NT2/D1 (cell line): ENCODE results near the gene DCLK1.

Source experiments
- DNase-seq: peaks from one replicate; pipeline ENCODE4 v3.0.0-alpha.2; 2011; ENCODE audit warnings: low read depth, low spot score
- H3K27me3 ChIP-seq: 2 replicates; pipeline ENCODE4 v1.6.0; 2011; ENCODE audit warnings: mild to moderate bottlenecking; ENCODE audit not compliant: insufficient read length, insufficient read depth
- H3K36me3 ChIP-seq: 2 replicates; pipeline ENCODE4 v1.6.1; 2011; ENCODE audit warnings: mild to moderate bottlenecking, low read length, mixed read lengths; ENCODE audit not compliant: insufficient read depth, insufficient read length
- H3K4me1 ChIP-seq: 2 replicates; pipeline ENCODE4 v1.5.1; 2011; ENCODE audit not compliant: insufficient read depth, insufficient read length
- H3K4me3 ChIP-seq: 2 replicates; pipeline ENCODE4 v1.5.1; 2011; ENCODE audit warnings: low read depth; ENCODE audit not compliant: insufficient read length
- H3K9ac ChIP-seq: 2 replicates; pipeline ENCODE4 v1.6.0; 2011; ENCODE audit warnings: low read depth; ENCODE audit not compliant: insufficient read length
- H3K9me3 ChIP-seq: 2 replicates; pipeline ENCODE4 v1.5.1; 2011; ENCODE audit warnings: mild to moderate bottlenecking, low read length; ENCODE audit not compliant: insufficient read depth
- SUZ12 ChIP-seq: IDR thresholded peaks from 2 replicates; pipeline ENCODE4 v1.6.1; 2011; ENCODE audit not compliant: insufficient read length, insufficient read depth; ENCODE audit errors: extremely low read depth
- YY1 ChIP-seq: IDR thresholded peaks from 2 replicates; pipeline ENCODE4 v1.6.1; 2011; ENCODE audit not compliant: insufficient read length, insufficient read depth
- ZNF274 ChIP-seq: IDR thresholded peaks from 2 replicates; pipeline ENCODE4 v1.6.1; 2011; ENCODE audit warnings: mild to moderate bottlenecking, low read depth, low read length

DCLK1 gene

DNA sequence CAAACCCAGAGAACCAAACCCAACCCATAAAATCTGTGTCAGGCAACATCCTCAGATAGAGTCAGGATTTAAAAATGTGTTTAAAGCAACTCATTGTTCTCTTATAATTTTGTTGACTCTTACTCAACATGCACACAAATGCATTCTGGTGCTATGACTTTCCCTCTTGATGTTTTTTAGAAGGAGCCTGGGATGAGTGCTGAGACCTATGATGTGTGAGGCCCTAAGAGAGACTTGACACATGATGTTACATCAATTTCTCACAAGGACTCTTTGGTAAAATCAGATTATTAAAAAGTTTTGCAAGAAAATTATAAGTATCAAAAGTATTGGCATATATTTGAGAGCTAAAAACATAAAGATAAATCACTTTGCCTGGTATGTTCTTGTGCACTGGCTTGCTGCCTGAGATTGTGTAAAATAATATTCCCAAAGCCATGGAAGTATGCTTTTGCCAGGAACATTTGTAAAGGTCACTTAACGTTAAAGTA lies 173.9 kb downstream of the DCLK1 start:
- H3K9me3 ChIP-seq = no peaks in the 10 kb centered on the region
- no peak overlapping the region for H3K4me3 ChIP-seq
- no peak overlapping the region for H3K9ac ChIP-seq
- DNase-seq = no peak
- TF ChIP-seq YY1 = no peak
- TF ChIP-seq ZNF274 = no peak
- TF ChIP-seq SUZ12 = no peak
- H3K27me3 ChIP-seq = no peaks in the 10 kb centered on the region
- no peaks in the 10 kb centered on the region for H3K4me1 ChIP-seq
- no peaks in the 10 kb centered on the region for H3K36me3 ChIP-seq

DNA sequence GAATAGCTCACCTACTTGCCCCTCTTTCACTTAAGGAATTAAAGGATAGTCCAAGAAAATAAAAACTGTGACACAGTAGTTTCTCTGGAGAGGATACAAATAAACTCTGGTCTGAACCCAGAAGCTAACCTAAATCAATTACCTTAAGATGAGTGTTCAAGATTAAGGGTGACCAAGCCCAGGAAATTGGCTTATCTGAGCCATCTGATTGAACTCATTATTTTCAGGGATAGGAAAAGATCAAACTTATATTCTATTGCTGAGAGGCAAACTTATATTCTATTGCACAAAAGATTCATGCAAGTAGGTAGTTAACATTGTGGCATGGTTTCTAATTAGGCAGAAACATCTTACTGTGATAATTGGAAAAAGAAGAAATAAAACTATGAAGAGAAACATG lies 175.1 kb downstream of the DCLK1 start:
- no peaks in the 10 kb centered on the region for H3K9me3 ChIP-seq
- TF ChIP-seq YY1 = no peak
- no peak for TF ChIP-seq SUZ12
- no peak for TF ChIP-seq ZNF274
- no peak overlapping the region for H3K9ac ChIP-seq

GRCh38 chr13:35954207-35954560 lies 177.0 kb downstream of the DCLK1 start:
- H3K9me3 ChIP-seq = no peaks in the 10 kb centered on the region
- TF ChIP-seq ZNF274 (no peak), YY1 (no peak), SUZ12 (no peak)
- H3K4me3 ChIP-seq = no peak overlapping the region
- no peaks in the 10 kb centered on the region for H3K4me1 ChIP-seq
- no peaks in the 10 kb centered on the region for H3K36me3 ChIP-seq
- H3K27me3 ChIP-seq = no peaks in the 10 kb centered on the region
- no peak for DNase-seq
- H3K9ac ChIP-seq = no peak overlapping the region

More for the DNA sequence above, 175.1 kb downstream of the DCLK1 start:
- Histone ChIP-seq H3K4me1 (no peaks in the 10 kb centered on the region), H3K4me3 (no peak overlapping the region), H3K27me3 (no peaks in the 10 kb centered on the region), H3K36me3 (no peaks in the 10 kb centered on the region)
- DNase-seq = no peak

- Histone ChIP-seq H3K9ac (no peak overlapping the region), H3K9me3 (no peaks in the 10 kb centered on the region), H3K4me1 (no peaks in the 10 kb centered on the region), H3K4me3 (no peak overlapping the region), H3K27me3 (no peaks in the 10 kb centered on the region), H3K36me3 (no peaks in the 10 kb centered on the region)
- TF ChIP-seq ZNF274 = no peak
- TF ChIP-seq YY1 = no peak
- TF ChIP-seq SUZ12 = no peak
- peak; percentile 72 for DNase-seq
Measured at GRCh38 chr13:35953537-35954206, 177.5 kb downstream of the DCLK1 start.

- H3K4me3 ChIP-seq = no peak overlapping the region
- TF ChIP-seq ZNF274 = no peak
- TF ChIP-seq YY1 = no peak
- TF ChIP-seq SUZ12 = no peak
- H3K4me1 ChIP-seq = peaks cover 3% of the 10 kb centered on the region
- no peak for DNase-seq
- peaks cover 11% of the 10 kb centered on the region; the same call in 1 of the 2 replicates for H3K9me3 ChIP-seq
- no peaks in the 10 kb centered on the region for H3K27me3 ChIP-seq
- H3K36me3 ChIP-seq = no peaks in the 10 kb centered on the region
- H3K9ac ChIP-seq = no peak overlapping the region
Measured at GRCh38 chr13:35947315-35947714, 183.9 kb downstream of the DCLK1 start.

GRCh38 chr13:35945368-35945767 lies 185.8 kb downstream of the DCLK1 start:
- Histone ChIP-seq H3K36me3 (no peaks in the 10 kb centered on the region), H3K4me1 (peaks cover 3% of the 10 kb centered on the region), H3K27me3 (no peaks in the 10 kb centered on the region), H3K9ac (no peak overlapping the region), H3K4me3 (no peak overlapping the region), H3K9me3 (peaks cover 11% of the 10 kb centered on the region; the same call in 1 of the 2 replicates)
- TF ChIP-seq ZNF274 (no peak), SUZ12 (no peak), YY1 (no peak)
- DNase-seq = no peak

- Histone ChIP-seq H3K4me1 (no peaks in the 10 kb centered on the region), H3K9me3 (peaks cover 11% of the 10 kb centered on the region; the same call in 1 of the 2 replicates), H3K9ac (no peak overlapping the region), H3K27me3 (no peaks in the 10 kb centered on the region), H3K4me3 (no peak overlapping the region), H3K36me3 (no peaks in the 10 kb centered on the region)
- DNase-seq = no peak
- TF ChIP-seq SUZ12 = no peak
- no peak for TF ChIP-seq YY1
- TF ChIP-seq ZNF274 = no peak
Measured at GRCh38 chr13:35941374-35941773, 189.8 kb downstream of the DCLK1 start.
